Sigmoid colon (tissue), 7 donors: ENCODE results near the gene LRRC56. TPM values are rescaled to one million over a fixed set of nuclear protein-coding genes. Genes with fewer than 3 reads are reported as not detected.

Experiments used
- DNase-seq: peaks from one replicate; pipeline ENCODE4 v3.0.0-alpha.2; 2019
- H3K27ac ChIP-seq, 4 donors: fragments of 200-600 bp; sonication (generic); one replicate each; pipeline ENCODE4 v1.5.1; 2016 to 2019; ENCODE audit warnings: mild to moderate bottlenecking in 1 of 4
- H3K27me3 ChIP-seq, 3 donors: fragments of 200-600 bp; sonication (generic); one replicate each; pipeline ENCODE4 v1.5.1; 2019; ENCODE audit warnings: mild to moderate bottlenecking in 1 of 3
- H3K36me3 ChIP-seq, 4 donors: fragments of 200-600 bp; sonication (generic); one replicate each; pipeline ENCODE4 v1.5.1; 2016 to 2019
- H3K4me1 ChIP-seq, 4 donors: fragments of 200-600 bp; sonication (generic); one replicate each; pipeline ENCODE4 v1.5.1; 2017 to 2019
- H3K4me3 ChIP-seq, 4 donors: fragments of 200-600 bp; sonication (generic); one replicate each; pipeline ENCODE4 v1.5.1; 2017 to 2019; ENCODE audit warnings: mild to moderate bottlenecking in 2 of 4, moderate library complexity in 1 of 4
- H3K9me3 ChIP-seq, 4 donors: fragments of 200-600 bp in 3 of 4; sonication (generic) in 3 of 4; one replicate each; pipeline versions ENCODE4 v1.5.1 to v1.6.1; 2013 to 2019
- CTCF ChIP-seq, 4 experiments: fragments of 450-650 bp in 3 of 4; fragments of 200-600 bp in 1 of 4; IDR thresholded peaks; one replicate each; pipeline ENCODE4 v1.5.1; 2016 to 2019; ENCODE audit warnings: antibody characterized with exemption in 4 of 4, mild to moderate bottlenecking in 3 of 4, moderate library complexity in 2 of 4
- EP300 ChIP-seq, 4 donors: sonication (generic); formaldehyde crosslinking; IDR thresholded peaks; one replicate each; pipeline ENCODE4 v1.6.1; 2017; ENCODE audit warnings: antibody characterized with exemption in 4 of 4
- POLR2A ChIP-seq, 2 donors: fragments of 450-650 bp; IDR thresholded peaks; one replicate each; pipeline ENCODE4 v1.6.1; 2016; ENCODE audit warnings: antibody characterized with exemption in 2 of 2, mild to moderate bottlenecking in 2 of 2, moderate library complexity in 2 of 2
- POLR2AphosphoS5 ChIP-seq, 4 donors: sonication (generic); formaldehyde crosslinking; IDR thresholded peaks; one replicate each; pipeline ENCODE4 v1.6.1; 2017; ENCODE audit warnings: antibody characterized with exemption in 4 of 4
- WGBS, 2 donors: extraction: QIAGEN DNeasy Blood & Tissue Kit; methylation state at CpG; one replicate each; pipeline ENCODE4 v1.1.7; 2013; 5-methylcytosine and 5-hydroxymethylcytosine counted together
- intact Hi-C: fragments of 100-400 bp; cut with DNase I; formaldehyde crosslinking; loops from one replicate; pipeline ENCODE4 v1.15.1; 2023
- polyA plus RNA-seq, 3 donors: library from polyadenylated mRNA; stranded (reverse); fragments of 200-250 nt; gene quantifications; one replicate each; pipeline ENCODE4 v1.2.3, GENCODE V29; 2013
- total RNA-seq, 4 donors: library from RNA; depleted of rRNA; stranded (reverse); fragments of >200 nt; gene quantifications; one replicate each; pipeline ENCODE4 v1.1.0, GENCODE V29; 2016
- donor health status: healthy with polysubstance abuse.
- donor health status: Bipolar disorder and iron deficiency.
- donor health status: healthy.

LRRC56 gene
- total and polyA plus RNA-seq, 7 donors: 0.14 to 5.9 (median 4.1) TPM; not detected in 3

- intact Hi-C loops: loop anchor here (5.0 to 10.0 kb wide), 2 partner anchors 200 to 298 kb away; partner anchors contain the start of genes BET1L, IFITM2 and RIC8A
- Histone ChIP-seq H3K4me1 (peaks cover 0 to 54% (median 48%) of the 10 kb centered on the region in 4 donors), H3K36me3 (peaks cover 14 to 28% (median 17%) of the 10 kb centered on the region in 4 donors), H3K4me3 (peak overlapping the region in 3 of 4 donors; percentile 53 to 91 (median 56)), H3K27me3 (no peaks in the 10 kb centered on the region), H3K9me3 (no peaks in the 10 kb centered on the region), H3K27ac (peak overlapping the region; percentile 97 to 100 (median 99))
- no peak for TF ChIP-seq POLR2AphosphoS5 (IDR thresholded peaks at IDR 0.05)
- TF ChIP-seq POLR2A (IDR thresholded peaks at IDR 0.05): no peak
- TF ChIP-seq CTCF (IDR thresholded peaks at IDR 0.05): no peak
- no peak for TF ChIP-seq EP300 (IDR thresholded peaks at IDR 0.05)
- DNase-seq: no peak
- 72 to 75% methylated on average over 7 of the region's 7 CpGs for WGBS, 2 donors
Observed at GRCh38 chr11:504994-505344, 32.4 kb upstream of the LRRC56 start.

- H3K9me3 ChIP-seq: no peaks in the 10 kb centered on the region
- peak overlapping the region; percentile 97 to 100 (median 99) for H3K27ac ChIP-seq
- 0% methylated on average over 71 of the region's 71 CpGs for WGBS, 2 donors
- TF ChIP-seq EP300 (IDR thresholded peaks at IDR 0.05) (peak in 2 of 4 donors; percentile 77 to 82), CTCF (IDR thresholded peaks at IDR 0.05) (no peak), POLR2AphosphoS5 (IDR thresholded peaks at IDR 0.05) (peak; percentile 38 to 87 (median 78)), POLR2A (IDR thresholded peaks at IDR 0.05) (peak in 1 of 2 donors; percentile 59)
- peak; percentile 99 for DNase-seq
- H3K4me3 ChIP-seq: peak overlapping the region; percentile 70 to 94 (median 92)
- H3K27me3 ChIP-seq: no peaks in the 10 kb centered on the region
- peaks cover 0 to 54% (median 48%) of the 10 kb centered on the region in 4 donors for H3K4me1 ChIP-seq
- intact Hi-C loops: loop anchor here (2.0 to 10.0 kb wide), 4 partner anchors 58 to 299 kb away; partner anchors contain the start of genes BET1L, IFITM2 and RIC8A
- H3K36me3 ChIP-seq: peaks cover 0 to 26% (median 4%) of the 10 kb centered on the region in 4 donors
Observed at GRCh38 chr11:506238-506994, 30.9 kb upstream of the LRRC56 start.

- peak; percentile 99 for DNase-seq
- peaks cover 0 to 52% (median 48%) of the 10 kb centered on the region in 4 donors for H3K4me1 ChIP-seq
- H3K4me3 ChIP-seq: peak within 1 kb of the TSS; percentile 70 to 94 (median 92)
- H3K9me3 ChIP-seq: no peaks in the 10 kb centered on the region
- H3K36me3 ChIP-seq: peaks cover 0 to 21% (median under 1%) of the 10 kb centered on the region in 4 donors
- 1% methylated on average over 93 of the region's 93 CpGs for WGBS, 2 donors
- intact Hi-C loops: loop anchor here (2.0 to 10.0 kb wide), 4 partner anchors 58 to 300 kb away; partner anchors contain the start of genes BET1L, IFITM2 and RIC8A
- TF ChIP-seq POLR2A (IDR thresholded peaks at IDR 0.05) (peak; percentile 51 to 75), POLR2AphosphoS5 (IDR thresholded peaks at IDR 0.05) (peak in 3 of 4 donors; percentile 84 to 91 (median 89)), EP300 (IDR thresholded peaks at IDR 0.05) (no peak), CTCF (IDR thresholded peaks at IDR 0.05) (no peak)
- H3K27ac ChIP-seq: peak within 1 kb of the TSS; percentile 97 to 100 (median 99)
- H3K27me3 ChIP-seq: no peaks in the 10 kb centered on the region
Observed at GRCh38 chr11:506995-507726, 30.2 kb upstream of the LRRC56 start, which contains the start of gene RNH1. RNH1 (minus strand) TSS chr11:507242; CDS start chr11:502162, 5,080 bp downstream.

GRCh38 chr11:507727-508515 lies 29.4 kb upstream of the LRRC56 start:
- H3K4me3 ChIP-seq: peak overlapping the region; percentile 53 to 92 (median 80)
- 48 to 58% methylated on average over 45 of the region's 45 CpGs for WGBS, 2 donors
- H3K4me1 ChIP-seq: peaks cover 0 to 44% (median 41%) of the 10 kb centered on the region in 4 donors
- intact Hi-C loops: loop anchor here (2.0 to 10.0 kb wide), 4 partner anchors 59 to 301 kb away; partner anchors contain the start of genes BET1L, IFITM2 and RIC8A
- TF ChIP-seq POLR2AphosphoS5 (IDR thresholded peaks at IDR 0.05) (no peak), POLR2A (IDR thresholded peaks at IDR 0.05) (no peak), CTCF (IDR thresholded peaks at IDR 0.05) (no peak), EP300 (IDR thresholded peaks at IDR 0.05) (no peak)
- H3K27ac ChIP-seq: peak overlapping the region; percentile 97 to 100 (median 99)
- H3K36me3 ChIP-seq: peaks cover 0 to 21% (median 0%) of the 10 kb centered on the region in 4 donors
- no peaks in the 10 kb centered on the region for H3K27me3 ChIP-seq
- DNase-seq: no peak
- H3K9me3 ChIP-seq: no peaks in the 10 kb centered on the region
